ENCODE data around the gene TEKT5. TPM values are rescaled to one million over a fixed set of nuclear protein-coding genes. Genes with fewer than 3 reads are reported as not detected.

The TEKT5 gene
- total RNA-seq, 1 donor from 2014 or later = 0.29 TPM

GRCh38 chr16:10617662-10618420, 76.9 kb downstream of the TEKT5 start:
- TF ChIP-seq CTCF (IDR thresholded peaks at IDR 0.05; ENCODE audit: unreplicated experiment) = no peak
- Mint-ChIP-seq H3K36me3 (ENCODE audit: insufficient read depth) (no peaks in the 10 kb centered on the region), H3K27me3 (peaks cover 23% of the 10 kb centered on the region), H3K4me1 (ENCODE audit: low read depth) (peaks cover 19% of the 10 kb centered on the region), H3K9me3 (ENCODE audit: low read depth) (no peaks in the 10 kb centered on the region), H3K4me3 (ENCODE audit: low read depth) (no peak overlapping the region), H3K27ac (no peak overlapping the region)
- no peak for DNase-seq (ENCODE audit: low spot score, unreplicated experiment)

GRCh38 chr16:10616756-10617640, 77.7 kb downstream of the TEKT5 start:
- H3K9me3 Mint-ChIP-seq (ENCODE audit: low read depth) = no peaks in the 10 kb centered on the region
- H3K27me3 Mint-ChIP-seq = peaks cover 23% of the 10 kb centered on the region
- H3K4me3 Mint-ChIP-seq (ENCODE audit: low read depth) = no peak overlapping the region
- no peaks in the 10 kb centered on the region for H3K36me3 Mint-ChIP-seq (ENCODE audit: insufficient read depth)
- H3K4me1 Mint-ChIP-seq (ENCODE audit: low read depth) = peaks cover 13% of the 10 kb centered on the region
- no peak for TF ChIP-seq CTCF (IDR thresholded peaks at IDR 0.05; ENCODE audit: unreplicated experiment)
- no peak overlapping the region for H3K27ac Mint-ChIP-seq
- DNase-seq (ENCODE audit: low spot score, unreplicated experiment) = no peak

- H3K27ac Mint-ChIP-seq = no peak overlapping the region
- H3K9me3 Mint-ChIP-seq (ENCODE audit: low read depth) = no peaks in the 10 kb centered on the region
- H3K36me3 Mint-ChIP-seq (ENCODE audit: insufficient read depth) = no peaks in the 10 kb centered on the region
- H3K4me1 Mint-ChIP-seq (ENCODE audit: low read depth) = peaks cover 10% of the 10 kb centered on the region
- H3K27me3 Mint-ChIP-seq = peaks cover 23% of the 10 kb centered on the region
- no peak for DNase-seq (ENCODE audit: low spot score, unreplicated experiment)
- no peak for TF ChIP-seq CTCF (IDR thresholded peaks at IDR 0.05; ENCODE audit: unreplicated experiment)
- no peak overlapping the region for H3K4me3 Mint-ChIP-seq (ENCODE audit: low read depth)
These were observed 78.3 kb downstream of the TEKT5 start for GRCh38 chr16:10616419-10616755.

DNA sequence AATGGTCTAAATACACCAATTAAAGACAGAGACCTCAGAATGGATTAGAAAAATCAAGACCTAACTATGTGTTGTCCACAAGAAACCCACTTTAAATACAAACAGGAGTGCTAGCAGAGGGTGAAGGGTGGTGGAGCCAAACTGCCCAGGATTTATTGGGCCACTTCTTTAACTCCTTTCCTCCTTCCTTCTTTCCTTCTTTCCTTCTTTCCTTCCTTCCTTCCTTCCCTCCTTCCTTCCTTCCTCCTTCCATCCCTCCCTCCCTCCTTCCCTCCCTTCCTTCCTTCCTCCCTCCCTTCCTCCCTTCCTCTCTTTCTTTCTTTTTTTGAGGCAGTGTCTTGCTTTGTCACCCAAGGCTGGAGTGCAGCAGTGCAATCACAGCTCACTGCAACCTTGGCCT, 80.0 kb downstream of the TEKT5 start:
- no peaks in the 10 kb centered on the region for H3K36me3 Mint-ChIP-seq (ENCODE audit: insufficient read depth)
- H3K27me3 Mint-ChIP-seq = peaks cover 20% of the 10 kb centered on the region
- peaks cover 9% of the 10 kb centered on the region for H3K4me1 Mint-ChIP-seq (ENCODE audit: low read depth)
- no peak overlapping the region for H3K4me3 Mint-ChIP-seq (ENCODE audit: low read depth)
- H3K9me3 Mint-ChIP-seq (ENCODE audit: low read depth) = no peaks in the 10 kb centered on the region
- TF ChIP-seq CTCF (IDR thresholded peaks at IDR 0.05; ENCODE audit: unreplicated experiment) = no peak
- H3K27ac Mint-ChIP-seq = no peak overlapping the region
- no peak for DNase-seq (ENCODE audit: low spot score, unreplicated experiment)

DNA sequence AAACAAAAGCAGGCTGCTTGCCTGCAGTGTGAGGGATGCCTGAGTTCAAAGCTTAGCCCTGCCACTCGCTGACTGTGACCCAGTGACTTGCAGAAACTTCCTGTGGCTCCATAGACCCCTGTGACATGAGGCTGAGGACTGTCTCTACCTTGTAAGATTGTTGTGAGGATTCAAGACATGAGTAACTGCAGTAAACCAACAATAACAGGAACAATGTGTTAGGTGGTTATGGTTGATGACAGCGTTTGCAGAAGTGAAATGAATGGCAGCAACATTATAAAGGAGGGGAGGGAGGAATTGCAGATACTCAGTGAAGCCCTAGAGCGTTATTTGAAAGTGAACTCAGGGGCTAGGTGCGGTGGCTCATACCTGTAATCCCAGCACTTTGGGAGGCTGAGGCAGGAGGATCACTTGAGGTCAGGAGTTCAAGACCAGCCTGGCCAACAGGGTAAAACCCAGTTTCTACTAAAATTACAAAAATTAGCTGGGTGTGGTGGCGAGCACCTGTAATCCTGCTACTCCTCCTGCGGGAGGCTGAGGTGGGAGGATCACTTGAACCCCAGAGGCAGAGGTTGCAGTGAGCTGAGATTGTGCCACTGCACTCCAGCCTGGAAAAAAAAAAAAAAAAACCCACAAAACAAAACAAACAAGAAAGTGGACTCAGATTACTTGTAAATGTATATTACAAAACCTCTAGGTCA, 80.8 kb downstream of the TEKT5 start:
- no peak for TF ChIP-seq CTCF (IDR thresholded peaks at IDR 0.05; ENCODE audit: unreplicated experiment)
- H3K27ac Mint-ChIP-seq = no peak overlapping the region
- H3K4me1 Mint-ChIP-seq (ENCODE audit: low read depth) = peaks cover 8% of the 10 kb centered on the region
- peaks cover 18% of the 10 kb centered on the region for H3K27me3 Mint-ChIP-seq
- DNase-seq (ENCODE audit: low spot score, unreplicated experiment) = no peak
- no peak overlapping the region for H3K4me3 Mint-ChIP-seq (ENCODE audit: low read depth)
- no peaks in the 10 kb centered on the region for H3K36me3 Mint-ChIP-seq (ENCODE audit: insufficient read depth)
- no peaks in the 10 kb centered on the region for H3K9me3 Mint-ChIP-seq (ENCODE audit: low read depth)

Measured in progenitor cell of endocrine pancreas (in vitro differentiated cells).